ENCODE data around the gene LRRK1.

Gene LRRK1

DNA sequence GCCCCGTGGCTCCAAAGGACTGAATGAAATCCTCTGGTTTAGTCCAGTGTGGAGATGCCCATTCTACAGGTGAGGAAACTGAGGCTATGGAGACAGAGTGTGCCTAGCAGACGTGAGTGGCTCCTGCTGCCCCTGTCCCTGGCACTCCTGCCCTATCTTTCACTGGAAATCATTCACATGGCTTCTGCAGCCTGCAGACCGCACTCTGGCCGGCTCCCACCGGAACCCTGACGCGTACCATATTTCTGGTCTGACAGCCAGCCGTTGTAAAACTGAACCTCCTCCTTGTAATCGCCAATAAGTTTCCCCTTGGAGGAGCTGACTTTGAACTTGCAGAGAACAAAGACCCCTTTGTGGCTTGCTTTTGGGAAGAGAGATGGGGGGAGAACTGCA lies 196.2 kb downstream of the LRRK1 start:
- Histone ChIP-seq H3K79me2 (ENCODE audit: low read length) (no peaks in the 10 kb centered on the region), H3K4me2 (ENCODE audit: low read length) (no peak overlapping the region)

DNA sequence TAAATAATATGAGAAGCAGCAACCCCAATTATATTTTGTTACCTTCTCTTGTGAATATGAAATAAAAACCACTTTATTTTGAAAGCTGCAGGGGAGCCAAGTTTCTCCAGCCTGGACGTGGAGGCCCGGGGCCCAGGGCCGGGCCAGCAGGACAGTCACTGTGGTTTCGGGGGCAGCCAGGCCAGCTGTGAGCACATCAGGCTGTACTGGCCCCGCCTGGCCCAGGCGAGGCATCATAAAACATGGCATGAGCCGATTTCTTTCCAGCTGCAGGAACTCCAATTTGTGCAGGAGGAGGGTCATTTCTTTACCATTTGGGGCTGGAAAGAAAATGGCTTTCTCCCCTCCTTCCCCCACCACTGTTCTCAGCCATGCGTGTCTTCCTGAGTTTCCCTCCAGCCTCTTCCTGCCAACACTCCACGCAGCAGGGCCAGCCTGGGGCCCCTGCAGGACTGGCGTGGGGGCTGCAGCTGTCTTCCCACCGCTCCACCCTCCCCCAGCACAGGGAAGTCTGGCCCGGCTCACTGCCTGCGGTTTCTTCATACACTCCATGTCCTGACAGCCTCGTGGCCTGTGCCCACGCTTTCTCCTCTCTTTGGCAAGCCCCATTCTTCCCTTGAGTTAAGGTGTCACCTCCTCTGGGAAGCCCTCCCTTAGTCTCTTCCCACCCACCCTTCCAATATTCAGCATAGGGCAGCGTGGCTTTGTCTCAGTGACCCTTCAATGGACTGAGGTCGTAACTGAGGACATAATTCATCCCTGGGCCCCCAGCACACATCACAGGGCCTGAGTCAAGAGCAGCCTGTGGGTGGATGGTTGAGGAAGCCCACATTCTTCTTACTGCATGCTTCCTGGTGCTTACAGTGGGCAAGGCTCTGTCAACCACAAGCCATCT lies 196.9 kb downstream of the LRRK1 start:
- Histone ChIP-seq H4K20me1 (ENCODE audit: insufficient read depth, low read length) (no peaks in the 10 kb centered on the region), H3K27me3 (ENCODE audit: low read depth, low read length) (peaks cover 9% of the 10 kb centered on the region; the same call in 1 of the 2 replicates), H3K4me1 (ENCODE audit: low read length) (no peaks in the 10 kb centered on the region), H3K4me2 (ENCODE audit: low read length) (no peak overlapping the region), H2AFZ (ENCODE audit: low read depth, low read length) (no peak overlapping the region), H3K9ac (ENCODE audit: low read length) (no peak overlapping the region), H3K4me3 (ENCODE audit: low read length) (no peak overlapping the region), H3K79me2 (ENCODE audit: low read length) (no peaks in the 10 kb centered on the region), H3K27ac (ENCODE audit: low read length) (no peak overlapping the region), H3K36me3 (replicated peaks; ENCODE audit: low read depth, low read length) (no peaks in the 10 kb centered on the region), H3K9me3 (ENCODE audit: insufficient read depth, low read length) (no peaks in the 10 kb centered on the region)
- no peak for TF ChIP-seq EZH2phosphoT487 (IDR thresholded peaks at IDR 0.05; ENCODE audit: low read depth)
- TF ChIP-seq, protein P1, sequence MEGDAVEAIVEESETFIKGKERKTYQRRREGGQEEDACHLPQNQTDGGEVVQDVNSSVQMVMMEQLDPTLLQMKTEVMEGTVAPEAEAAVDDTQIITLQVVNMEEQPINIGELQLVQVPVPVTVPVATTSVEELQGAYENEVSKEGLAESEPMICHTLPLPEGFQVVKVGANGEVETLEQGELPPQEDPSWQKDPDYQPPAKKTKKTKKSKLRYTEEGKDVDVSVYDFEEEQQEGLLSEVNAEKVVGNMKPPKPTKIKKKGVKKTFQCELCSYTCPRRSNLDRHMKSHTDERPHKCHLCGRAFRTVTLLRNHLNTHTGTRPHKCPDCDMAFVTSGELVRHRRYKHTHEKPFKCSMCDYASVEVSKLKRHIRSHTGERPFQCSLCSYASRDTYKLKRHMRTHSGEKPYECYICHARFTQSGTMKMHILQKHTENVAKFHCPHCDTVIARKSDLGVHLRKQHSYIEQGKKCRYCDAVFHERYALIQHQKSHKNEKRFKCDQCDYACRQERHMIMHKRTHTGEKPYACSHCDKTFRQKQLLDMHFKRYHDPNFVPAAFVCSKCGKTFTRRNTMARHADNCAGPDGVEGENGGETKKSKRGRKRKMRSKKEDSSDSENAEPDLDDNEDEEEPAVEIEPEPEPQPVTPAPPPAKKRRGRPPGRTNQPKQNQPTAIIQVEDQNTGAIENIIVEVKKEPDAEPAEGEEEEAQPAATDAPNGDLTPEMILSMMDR (IDR thresholded peaks at IDR 0.05; ENCODE audit: low read depth, low read length) = no peak

More for the DNA sequence above, 196.2 kb downstream of the LRRK1 start:
- no peak overlapping the region for H3K4me3 ChIP-seq (ENCODE audit: low read length)
- H3K27ac ChIP-seq (ENCODE audit: low read length) = no peak overlapping the region
- no peaks in the 10 kb centered on the region for H3K4me1 ChIP-seq (ENCODE audit: low read length)
- peaks cover 7% of the 10 kb centered on the region; the same call in 1 of the 2 replicates for H3K27me3 ChIP-seq (ENCODE audit: low read depth, low read length)
- no peak overlapping the region for H3K9ac ChIP-seq (ENCODE audit: low read length)
- no peaks in the 10 kb centered on the region for H3K36me3 ChIP-seq (replicated peaks; ENCODE audit: low read depth, low read length)
- TF ChIP-seq EZH2phosphoT487 (IDR thresholded peaks at IDR 0.05; ENCODE audit: low read depth) = no peak
- TF ChIP-seq, protein P1 (IDR thresholded peaks at IDR 0.05; ENCODE audit: low read depth, low read length) = no peak
- H4K20me1 ChIP-seq (ENCODE audit: insufficient read depth, low read length) = no peaks in the 10 kb centered on the region
- no peaks in the 10 kb centered on the region for H3K9me3 ChIP-seq (ENCODE audit: insufficient read depth, low read length)
- no peak overlapping the region for H2AFZ ChIP-seq (ENCODE audit: low read depth, low read length)

DNA sequence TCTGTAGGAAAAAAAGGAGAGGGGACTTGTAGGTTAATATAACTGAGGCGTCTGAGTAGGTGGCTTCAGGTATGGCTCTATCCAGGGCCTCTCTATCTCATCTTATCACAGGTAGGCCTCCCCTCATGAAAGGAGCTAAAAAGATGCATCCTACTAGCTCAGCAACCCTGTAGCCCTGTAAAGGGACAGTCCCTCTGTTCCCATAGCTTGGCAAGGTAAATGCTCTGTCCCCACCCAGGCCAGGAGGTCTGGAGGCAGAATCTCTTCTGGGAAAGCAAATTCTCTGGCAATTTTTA lies 197.5 kb downstream of the LRRK1 start:
- no peak overlapping the region for H3K4me2 ChIP-seq (ENCODE audit: low read length)

DNA sequence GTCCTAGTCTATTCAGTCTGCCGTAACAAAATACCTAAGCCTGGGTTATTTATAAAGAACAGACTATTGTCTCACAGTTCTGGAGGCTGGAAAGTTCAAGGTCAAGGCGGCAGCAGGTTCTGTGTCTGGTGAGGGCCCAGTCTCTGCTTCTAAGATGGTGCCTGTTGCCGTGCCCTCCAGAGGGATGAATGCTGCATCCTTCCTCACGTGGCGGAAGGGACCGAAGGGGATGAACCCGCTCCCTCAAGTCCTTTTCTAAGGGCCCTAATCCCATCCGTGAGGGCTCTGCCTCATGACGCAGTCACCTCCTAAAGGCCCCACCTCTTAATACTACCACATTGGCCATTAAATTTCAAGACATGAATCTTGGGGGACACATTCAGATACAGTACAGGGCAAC lies 199.0 kb downstream of the LRRK1 start:
- Histone ChIP-seq H3K27me3 (ENCODE audit: low read depth, low read length) (peaks cover 25% of the 10 kb centered on the region), H3K4me1 (ENCODE audit: low read length) (peaks cover 10% of the 10 kb centered on the region), H3K27ac (ENCODE audit: low read length) (no peak overlapping the region), H3K4me3 (ENCODE audit: low read length) (no peak overlapping the region), H3K4me2 (ENCODE audit: low read length) (no peak overlapping the region), H4K20me1 (ENCODE audit: insufficient read depth, low read length) (no peaks in the 10 kb centered on the region), H2AFZ (ENCODE audit: low read depth, low read length) (no peak overlapping the region), H3K9ac (ENCODE audit: low read length) (no peak overlapping the region), H3K79me2 (ENCODE audit: low read length) (no peaks in the 10 kb centered on the region), H3K36me3 (replicated peaks; ENCODE audit: low read depth, low read length) (no peaks in the 10 kb centered on the region), H3K9me3 (ENCODE audit: insufficient read depth, low read length) (no peaks in the 10 kb centered on the region)
- TF ChIP-seq, protein P1 (IDR thresholded peaks at IDR 0.05; ENCODE audit: low read depth, low read length) = no peak
- TF ChIP-seq EZH2phosphoT487 (IDR thresholded peaks at IDR 0.05; ENCODE audit: low read depth) = no peak

More for the DNA sequence above, 197.5 kb downstream of the LRRK1 start:
- H2AFZ ChIP-seq (ENCODE audit: low read depth, low read length) = no peak overlapping the region
- H3K36me3 ChIP-seq (replicated peaks; ENCODE audit: low read depth, low read length) = no peaks in the 10 kb centered on the region
- no peak overlapping the region for H3K4me3 ChIP-seq (ENCODE audit: low read length)
- TF ChIP-seq EZH2phosphoT487 (IDR thresholded peaks at IDR 0.05; ENCODE audit: low read depth) = no peak
- TF ChIP-seq, protein P1 (IDR thresholded peaks at IDR 0.05; ENCODE audit: low read depth, low read length) = no peak
- no peak overlapping the region for H3K9ac ChIP-seq (ENCODE audit: low read length)
- H3K4me1 ChIP-seq (ENCODE audit: low read length) = peaks cover 5% of the 10 kb centered on the region
- H4K20me1 ChIP-seq (ENCODE audit: insufficient read depth, low read length) = no peaks in the 10 kb centered on the region
- no peaks in the 10 kb centered on the region for H3K9me3 ChIP-seq (ENCODE audit: insufficient read depth, low read length)
- H3K27ac ChIP-seq (ENCODE audit: low read length) = no peak overlapping the region
- H3K27me3 ChIP-seq (ENCODE audit: low read depth, low read length) = peaks cover 13% of the 10 kb centered on the region; the same call in 1 of the 2 replicates
- H3K79me2 ChIP-seq (ENCODE audit: low read length) = no peaks in the 10 kb centered on the region

Data from OCI-LY3 (cell line).